DLD1 (cell line): ENCODE data around the gene CHPF.

Experiments used
- in situ Hi-C: cut with HindIII; loops from 2 replicates; pipeline ENCODE4 v1.10.0; 2017; ENCODE audit warnings: low sequenced_read_pairs

CHPF gene

GRCh38 chr2:219569041-219569440, 25.4 kb upstream of the CHPF start:
- in situ Hi-C loops, result no loop called here

- in situ Hi-C loops, result no loop called here
Observed at GRCh38 chr2:219567791-219568361, 24.3 kb upstream of the CHPF start.

- in situ Hi-C loops, result no loop called here
Observed at GRCh38 chr2:219567131-219567530, 23.5 kb upstream of the CHPF start.

GRCh38 chr2:219566640-219567039, 23.0 kb upstream of the CHPF start:
- in situ Hi-C loops, result no loop called here

- in situ Hi-C loops, result no loop called here
Observed at GRCh38 chr2:219565130-219566080, 21.8 kb upstream of the CHPF start.

- in situ Hi-C loops, result no loop called here
Observed at GRCh38 chr2:219563271-219563928, 19.8 kb upstream of the CHPF start.

- in situ Hi-C loops, result no loop called here
Observed at GRCh38 chr2:219562049-219563020, 18.7 kb upstream of the CHPF start.

- in situ Hi-C loops, result no loop called here
Observed at GRCh38 chr2:219561179-219562048, 17.8 kb upstream of the CHPF start.

GRCh38 chr2:219560893-219561178, 17.2 kb upstream of the CHPF start:
- in situ Hi-C loops, result no loop called here

- in situ Hi-C loops, result no loop called here
Observed at GRCh38 chr2:219560037-219560892, 16.7 kb upstream of the CHPF start.

- in situ Hi-C loops, result no loop called here
Observed at GRCh38 chr2:219559156-219559915, 15.7 kb upstream of the CHPF start.

GRCh38 chr2:219557791-219558785, 14.5 kb upstream of the CHPF start:
- in situ Hi-C loops, result no loop called here

- in situ Hi-C loops, result no loop called here
Observed at GRCh38 chr2:219557320-219557719, 13.7 kb upstream of the CHPF start.

- in situ Hi-C loops, result no loop called here
Observed at GRCh38 chr2:219556413-219556812, 12.8 kb upstream of the CHPF start.

- in situ Hi-C loops, result no loop called here
Observed at GRCh38 chr2:219555956-219556355, 12.3 kb upstream of the CHPF start.

- in situ Hi-C loops, result no loop called here
Observed at GRCh38 chr2:219554350-219554749, 10.7 kb upstream of the CHPF start.

- in situ Hi-C loops, result no loop called here
Observed at GRCh38 chr2:219553463-219553963, 9.9 kb upstream of the CHPF start.
